H1 (cell line): ENCODE measurements around the gene SPRED1. TPM values are rescaled to one million over a fixed set of nuclear protein-coding genes. Genes with fewer than 3 reads are reported as not detected.

Source experiments
- CTCF ChIA-PET: fragments of 300-600 bp; sonication (Branson Sonifier 250); formaldehyde crosslinking; loops from one replicate; lab custom pipeline; 2021; ENCODE audit not compliant: partially characterized antibody; lab: Charles Lee
- POLR2A ChIA-PET: fragments of 300-600 bp; sonication (Branson Sonifier 250); formaldehyde crosslinking; loops from one replicate; lab custom pipeline; 2021; ENCODE audit warnings: inconsistent platforms; ENCODE audit not compliant: partially characterized antibody; lab: Charles Lee
- DNase-seq, 2 experiments: peaks; one replicate each; pipeline versions ENCODE4 v3.0.0 to v3.0.0-alpha.2; 2010 to 2022; ENCODE audit warnings: low spot score in 2 of 2, low read depth in 1 of 2, mixed read lengths in 1 of 2
- FAIRE-seq: peaks from 2 replicates; lab custom pipeline; 2011; peaks lifted over from hg19 to GRCh38; lab: Jason Lieb, UNC
- H2AFZ ChIP-seq: 2 replicates; pipeline ENCODE4 v1.8.1; 2012; ENCODE audit warnings: low read length, inconsistent platforms
- H2AK5ac ChIP-seq: 2 replicates; pipeline ENCODE4 v1.6.1; 2013; ENCODE audit warnings: low read depth, low read length
- H2BK120ac ChIP-seq: replicated peaks from 2 replicates; pipeline ENCODE3; 2013; ENCODE audit warnings: low read depth, low read length, inconsistent platforms
- H2BK12ac ChIP-seq: 2 replicates; pipeline ENCODE4 v1.6.1; 2013; ENCODE audit warnings: low read depth, low read length
- H2BK15ac ChIP-seq: 2 replicates; pipeline ENCODE4 v1.6.1; 2013; ENCODE audit warnings: low read length
- H2BK20ac ChIP-seq: 2 replicates; pipeline ENCODE4 v1.6.1; 2013; ENCODE audit warnings: low read length
- H2BK5ac ChIP-seq: 2 replicates; pipeline ENCODE4 v1.6.1; 2013; ENCODE audit warnings: low read depth, low read length
- H3K14ac ChIP-seq: 2 replicates; pipeline ENCODE4 v1.6.1; 2013; ENCODE audit warnings: inconsistent platforms; ENCODE audit not compliant: insufficient read length
- H3K18ac ChIP-seq: 2 replicates; pipeline ENCODE4 v1.6.1; 2013; ENCODE audit warnings: low read length; ENCODE audit errors: extremely low read depth
- H3K23ac ChIP-seq: 2 replicates; pipeline ENCODE4 v1.6.1; 2013; ENCODE audit warnings: inconsistent platforms; ENCODE audit not compliant: insufficient read length
- H3K23me2 ChIP-seq: 2 replicates; pipeline ENCODE4 v1.6.1; 2013; ENCODE audit warnings: low read depth, low read length
- H3K27ac ChIP-seq: 2 replicates; pipeline ENCODE4 v1.6.1; 2011; ENCODE audit warnings: low read depth, low read length, inconsistent platforms
- H3K27me3 ChIP-seq, 4 experiments: replicated peaks in 1 of 4; 1 replicate in 1 of 4; 2 replicates in 3 of 4; pipeline versions ENCODE4 v1.6.1 to v1.8.1; 2011 to 2013; ENCODE audit warnings: low read length in 3 of 4, mild to moderate bottlenecking in 3 of 4, inconsistent platforms in 2 of 4, mixed read lengths in 2 of 4, moderate library complexity in 1 of 4; ENCODE audit not compliant: control insufficient read depth in 3 of 4, insufficient read depth in 3 of 4; ENCODE audit errors: extremely low read depth in 1 of 4
- H3K36me3 ChIP-seq, 4 experiments: 2 replicates each; pipeline versions ENCODE4 v1.6.1 to v1.8.1; 2011 to 2013; ENCODE audit warnings: mild to moderate bottlenecking in 4 of 4, low read length in 3 of 4, moderate library complexity in 2 of 4, control low read depth in 1 of 4, inconsistent platforms in 1 of 4; ENCODE audit not compliant: insufficient read depth in 4 of 4, control insufficient read depth in 2 of 4
- H3K4ac ChIP-seq: replicated peaks from 2 replicates; pipeline ENCODE3; 2013; ENCODE audit warnings: low read length, low read depth, mixed read lengths, inconsistent platforms; ENCODE audit not compliant: insufficient read length
- H3K4me1 ChIP-seq, 4 experiments: replicated peaks in 1 of 4; 1 replicate in 1 of 4; 2 replicates in 3 of 4; pipeline versions ENCODE4 v1.6.1 to v1.8.1; 2011 to 2013; ENCODE audit warnings: low read length in 3 of 4, inconsistent platforms in 2 of 4, mixed read lengths in 1 of 4; ENCODE audit not compliant: insufficient read depth in 4 of 4, control insufficient read depth in 3 of 4
- H3K4me2 ChIP-seq, 2 experiments: 2 replicates each; pipeline versions ENCODE4 v1.6.1 to v1.8.1; 2011 to 2013; ENCODE audit warnings: low read depth in 2 of 2, low read length in 2 of 2, control low read depth in 1 of 2, inconsistent platforms in 1 of 2, mild to moderate bottlenecking in 1 of 2; ENCODE audit not compliant: insufficient read depth in 1 of 2
- H3K4me3 ChIP-seq, 4 experiments: fragments of 200-600, 300-600 bp in 1 of 4; sonication (generic), shearing (Covaris generic), sonication (Bioruptor Twin) in 1 of 4; 2 replicates each; pipeline versions ENCODE4 v1.5.1 to v1.8.1; 2011 to 2016; ENCODE audit warnings: low read length in 4 of 4, low read depth in 3 of 4, control low read depth in 2 of 4, inconsistent platforms in 2 of 4, mild to moderate bottlenecking in 2 of 4, mixed read lengths in 1 of 4, moderate library complexity in 1 of 4; ENCODE audit not compliant: insufficient read depth in 2 of 4; ENCODE audit errors: extremely low read depth in 1 of 4
- H3K56ac ChIP-seq: replicated peaks from 2 replicates; pipeline ENCODE3; 2013; ENCODE audit warnings: low read depth, mild to moderate bottlenecking, mixed read lengths, low read length, inconsistent platforms; ENCODE audit not compliant: insufficient read length
- H3K79me1 ChIP-seq: 2 replicates; pipeline ENCODE4 v1.6.1; 2013; ENCODE audit warnings: low read depth, low read length, control low read depth
- H3K79me2 ChIP-seq, 2 experiments: 2 replicates each; pipeline versions ENCODE4 v1.6.1 to v1.8.1; 2012 to 2013; ENCODE audit warnings: low read length in 2 of 2, mild to moderate bottlenecking in 2 of 2, inconsistent platforms in 1 of 2; ENCODE audit not compliant: insufficient read depth in 2 of 2, control insufficient read depth in 1 of 2
- H3K9ac ChIP-seq, 4 experiments: replicated peaks in 1 of 4; 1 replicate in 1 of 4; 2 replicates in 3 of 4; pipeline versions ENCODE4 v1.6.1 to v1.8.1; 2011 to 2013; ENCODE audit warnings: low read depth in 3 of 4, low read length in 3 of 4, control low read depth in 2 of 4, mild to moderate bottlenecking in 2 of 4, moderate library complexity in 2 of 4, inconsistent platforms in 1 of 4; ENCODE audit errors: extremely low read depth in 1 of 4
- H3K9me3 ChIP-seq, 2 experiments: 2 replicates each; pipeline versions ENCODE4 v1.6.1 to v1.8.1; 2012 to 2013; ENCODE audit warnings: mild to moderate bottlenecking in 2 of 2, moderate library complexity in 2 of 2, control low read depth in 1 of 2, inconsistent platforms in 1 of 2, low read depth in 1 of 2, low read length in 1 of 2, mixed read lengths in 1 of 2; ENCODE audit not compliant: insufficient read depth in 2 of 2
- H4K20me1 ChIP-seq, 2 experiments: replicated peaks in 1 of 2; 2 replicates each; pipeline versions ENCODE3 to v1.8.1; 2011 to 2013; ENCODE audit warnings: inconsistent platforms in 2 of 2, low read length in 2 of 2, mild to moderate bottlenecking in 1 of 2; ENCODE audit not compliant: insufficient read depth in 2 of 2, control insufficient read depth in 1 of 2
- H4K5ac ChIP-seq: 2 replicates; pipeline ENCODE4 v1.6.1; 2013; ENCODE audit warnings: low read length, low read depth, mixed read lengths, inconsistent platforms; ENCODE audit not compliant: insufficient read length
- H4K8ac ChIP-seq: 2 replicates; pipeline ENCODE4 v1.8.0; 2013; ENCODE audit warnings: mild to moderate bottlenecking, moderate library complexity, low read length, inconsistent platforms; ENCODE audit not compliant: insufficient read depth; ENCODE audit errors: extremely low read depth
- H4K91ac ChIP-seq: replicated peaks from 2 replicates; pipeline ENCODE3; 2013; ENCODE audit warnings: low read length, mixed read lengths, inconsistent platforms; ENCODE audit not compliant: insufficient read length
- ASH2L ChIP-seq: fragments of 200-600, 300-600 bp; sonication (generic); IDR thresholded peaks from one replicate; pipeline ENCODE4 v1.7.1; 2017; ENCODE audit warnings: low read length
- BRCA1 ChIP-seq: IDR thresholded peaks from 2 replicates; pipeline ENCODE4 v1.6.1; 2012; ENCODE audit warnings: low read depth, low read length, improper control_type of control experiment
- CBX5 ChIP-seq: fragments of 300-800, 300-1000 bp; sonication (generic); IDR thresholded peaks from 2 replicates; pipeline ENCODE4 v1.7.1; 2016; ENCODE audit warnings: antibody characterized with exemption, low read length, low read depth
- CHD1 ChIP-seq: IDR thresholded peaks from 2 replicates; pipeline ENCODE4 v1.6.1; 2012; ENCODE audit warnings: low read depth, low read length, improper control_type of control experiment
- CTBP2 ChIP-seq: IDR thresholded peaks from 2 replicates; pipeline ENCODE4 v1.7.0; 2011; ENCODE audit warnings: borderline replicate concordance, mild to moderate bottlenecking, moderate library complexity, mixed read lengths, low read length; ENCODE audit not compliant: insufficient read depth, insufficient read length
- EGR1 ChIP-seq: IDR thresholded peaks from 2 replicates; pipeline ENCODE4 v1.6.1; 2011; ENCODE audit warnings: low read depth, low read length, borderline replicate concordance
- SUZ12 ChIP-seq: fragments of 200-600 bp; sonication (generic); IDR thresholded peaks from 2 replicates; pipeline ENCODE4 v1.6.1; 2012; ENCODE audit warnings: mild to moderate bottlenecking, inconsistent platforms, low read length, moderate library complexity, mixed read lengths
- TEAD4 ChIP-seq: IDR thresholded peaks from 2 replicates; pipeline ENCODE4 v1.6.1; 2012; ENCODE audit warnings: low read depth, low read length, inconsistent platforms, mixed read lengths
- YY1 ChIP-seq: IDR thresholded peaks from 2 replicates; pipeline ENCODE4 v1.6.1; 2011; ENCODE audit warnings: low read depth, mild to moderate bottlenecking, low read length
- WGBS, 2 experiments: shearing (Covaris generic) in 1 of 2; methylation state at CpG; one replicate each; pipeline versions ENCODE4 v1.1.6 to v1.1.7; 2013 to 2015; ENCODE audit warnings: low lambda C conversion rate in 2 of 2, mixed read lengths in 2 of 2, inconsistent platforms in 1 of 2, low coverage in 1 of 2, missing lambda C conversion rate in 1 of 2; ENCODE audit not compliant: insufficient replicate concordance in 2 of 2, insufficient coverage in 1 of 2, insufficient read length in 1 of 2; ENCODE audit errors: extremely low coverage in 1 of 2, missing lambda C conversion rate in 1 of 2; 5-methylcytosine and 5-hydroxymethylcytosine counted together
- polyA plus RNA-seq, 7 experiments: library from polyadenylated mRNA; depleted of rRNA in 3 of 7; stranded (reverse) in 5 of 7; unstranded in 2 of 7; fragments of >200 nt in 5 of 7; fragments of 200-250 nt in 2 of 7; gene quantifications; 1 replicate in 5 of 7; 2 replicates in 1 of 7; 4 replicates in 1 of 7; pipeline versions ENCODE4 v1.2.1 to v1.2.3, GENCODE V29; 2011 to 2013; ENCODE audit warnings: missing spikeins in 2 of 7, mixed read lengths in 2 of 7
- total RNA-seq: library from RNA; stranded (reverse); fragmentation: NEBNext Ultra II Directional; extraction: Animal tissue kit (Norgen Biotek cat#: 25700); gene quantifications from 2 replicates; pipeline ENCODE4 v1.2.1, GENCODE V29; 2021
- TF ChIP-seq, protein P1 (sequence below), 3 experiments: IDR thresholded peaks; 1 replicate in 2 of 3; 2 replicates in 1 of 3; pipeline versions ENCODE4 v1.5.1 to v1.6.1; 2011; ENCODE audit warnings: low read length in 3 of 3, mild to moderate bottlenecking in 3 of 3, inconsistent platforms in 2 of 3, low read depth in 1 of 3, moderate library complexity in 1 of 3; ENCODE audit not compliant: insufficient read depth in 1 of 3; ENCODE audit errors: control extremely low read depth in 1 of 3

The SPRED1 gene
- total and polyA plus RNA-seq, 2 of the 8 experiments (the other 6 are each of a cell fraction or from before 2014, with no cell fraction given), result 5.5 to 30.3 TPM

GRCh38 chr15:38257676-38258075 is 5.0 kb downstream of the SPRED1 start:
- no peak overlapping the region for H3K23ac ChIP-seq
- H3K9me3 ChIP-seq, result no peaks in the 10 kb centered on the region
- no peak for FAIRE-seq
- WGBS, 2 experiments, result 43% methylated on average over 2 of the region's 2 CpGs; no CpG with 5 or more reads in 1 of the 2 experiments
- no peaks in the 10 kb centered on the region for H3K27me3 ChIP-seq
- H3K23me2 ChIP-seq, result peaks cover 9% of the 10 kb centered on the region
- H3K56ac ChIP-seq, result no peak overlapping the region
- no peaks in the 10 kb centered on the region for H3K36me3 ChIP-seq
- H3K18ac ChIP-seq, result no peak overlapping the region
- no peak overlapping the region for H2AFZ ChIP-seq
- 0 out of 2 replicates have a peak, but pooled peaks cover 2% of the 10 kb centered on the region for H3K79me1 ChIP-seq
- H3K4me3 ChIP-seq, result 0 out of 8 replicates have a peak overlapping the region, but pooled peaks of 1 of the 4 experiments have one; percentile 3
- peaks cover 2 to 18% (median 4%) of the 10 kb centered on the region in 4 experiments; a peak in 6 of 7 replicates for H3K4me1 ChIP-seq
- no peak overlapping the region for H2BK120ac ChIP-seq
- no peak overlapping the region; a peak in 2 of 4 replicates for H3K4me2 ChIP-seq
- POLR2A ChIA-PET, result interaction anchor here (0.8 to 1.3 kb wide), 2 partner anchors 12 to 34 kb away, joined by 3 read pairs; no protein-coding TSS in a partner anchor
- no peak overlapping the region for H4K5ac ChIP-seq
- TF ChIP-seq EGR1 (no peak), SUZ12 (no peak), TEAD4 (no peak), YY1 (no peak), CTBP2 (no peak), CBX5 (no peak), BRCA1 (no peak), CHD1 (no peak), ASH2L (no peak)
- TF ChIP-seq, protein P1, sequence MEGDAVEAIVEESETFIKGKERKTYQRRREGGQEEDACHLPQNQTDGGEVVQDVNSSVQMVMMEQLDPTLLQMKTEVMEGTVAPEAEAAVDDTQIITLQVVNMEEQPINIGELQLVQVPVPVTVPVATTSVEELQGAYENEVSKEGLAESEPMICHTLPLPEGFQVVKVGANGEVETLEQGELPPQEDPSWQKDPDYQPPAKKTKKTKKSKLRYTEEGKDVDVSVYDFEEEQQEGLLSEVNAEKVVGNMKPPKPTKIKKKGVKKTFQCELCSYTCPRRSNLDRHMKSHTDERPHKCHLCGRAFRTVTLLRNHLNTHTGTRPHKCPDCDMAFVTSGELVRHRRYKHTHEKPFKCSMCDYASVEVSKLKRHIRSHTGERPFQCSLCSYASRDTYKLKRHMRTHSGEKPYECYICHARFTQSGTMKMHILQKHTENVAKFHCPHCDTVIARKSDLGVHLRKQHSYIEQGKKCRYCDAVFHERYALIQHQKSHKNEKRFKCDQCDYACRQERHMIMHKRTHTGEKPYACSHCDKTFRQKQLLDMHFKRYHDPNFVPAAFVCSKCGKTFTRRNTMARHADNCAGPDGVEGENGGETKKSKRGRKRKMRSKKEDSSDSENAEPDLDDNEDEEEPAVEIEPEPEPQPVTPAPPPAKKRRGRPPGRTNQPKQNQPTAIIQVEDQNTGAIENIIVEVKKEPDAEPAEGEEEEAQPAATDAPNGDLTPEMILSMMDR (IDR thresholded peaks at IDR 0.05; ENCODE audit: control extremely low read depth in 1 of 3, insufficient read depth in 1 of 3, low read depth in 1 of 3, low read length in 3 of 3), result no peak
- TF ChIP-seq, all 59 proteins: peak for 0
- Histone ChIP-seq H2BK15ac (no peak overlapping the region), H3K27ac (no peak overlapping the region), H4K8ac (no peak overlapping the region), H2BK12ac (no peak overlapping the region), H4K91ac (no peak overlapping the region), H2AK5ac (no peak overlapping the region), H3K4ac (no peak overlapping the region), H2BK5ac (no peak overlapping the region), H3K9ac (peak overlapping the region in 1 of 4 experiments; percentile 34; a peak in 1 of 7 replicates), H3K79me2 (peaks cover 46 to 98% of the 10 kb centered on the region in 2 experiments), H4K20me1 (peaks cover 2 to 22% of the 10 kb centered on the region in 2 experiments), H3K14ac (no peak overlapping the region), H2BK20ac (no peak overlapping the region)
- DNase-seq, result no peak
- CTCF ChIA-PET, result interaction anchor here (0.8 to 1.0 kb wide), 2 partner anchors 9 to 180 kb away, joined by 3 read pairs; no protein-coding TSS in a partner anchor
